Dedifferentiated amniotic fluid mesenchymal stem cell (primary cell): ENCODE results near the gene KCNK13.
"Not testable (repeated sequence)": the region's sequence is repeated elsewhere in the genome, so short reads cannot be mapped to it uniquely, and the experiment has no call there.

ENCODE experiments used
- DNase-seq: peaks from one replicate; pipeline ENCODE4 v3.0.0-alpha.2; 2016; ENCODE audit errors: extremely low spot score

The KCNK13 gene

DNA sequence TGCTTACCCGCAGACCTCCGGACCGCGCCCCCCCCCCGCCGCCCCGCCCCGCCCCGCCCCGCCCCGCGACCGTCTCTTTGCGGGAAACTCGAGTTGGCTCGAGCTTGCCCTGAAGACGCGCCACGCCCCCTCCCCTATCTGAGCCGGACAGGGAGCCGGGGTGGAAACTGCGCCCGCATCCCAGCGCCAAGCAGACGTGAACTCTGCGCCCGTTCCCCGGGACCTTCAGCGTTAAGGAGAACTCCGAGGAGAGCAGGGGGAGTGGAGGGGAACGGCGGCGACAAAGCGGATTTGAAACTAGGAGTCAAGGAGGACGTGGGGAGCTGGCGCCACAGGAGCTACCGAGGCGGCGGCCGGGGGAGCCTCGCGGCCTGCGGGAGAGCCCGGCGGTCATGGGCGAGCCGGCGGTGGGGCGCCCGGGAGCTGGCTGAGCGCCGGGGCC, at the start of gene KCNK13:
KCNK13 (plus strand) TSS at position 310 of the 442 bp plus-strand sequence. CDS start 212 bp downstream, outside the sequence.
- no peak for DNase-seq

GRCh38 chr14:90017371-90017770, 44.4 kb upstream of the KCNK13 start:
- DNase-seq: no peak

GRCh38 chr14:90019824-90020523, 41.8 kb upstream of the KCNK13 start:
- no peak for DNase-seq

DNA sequence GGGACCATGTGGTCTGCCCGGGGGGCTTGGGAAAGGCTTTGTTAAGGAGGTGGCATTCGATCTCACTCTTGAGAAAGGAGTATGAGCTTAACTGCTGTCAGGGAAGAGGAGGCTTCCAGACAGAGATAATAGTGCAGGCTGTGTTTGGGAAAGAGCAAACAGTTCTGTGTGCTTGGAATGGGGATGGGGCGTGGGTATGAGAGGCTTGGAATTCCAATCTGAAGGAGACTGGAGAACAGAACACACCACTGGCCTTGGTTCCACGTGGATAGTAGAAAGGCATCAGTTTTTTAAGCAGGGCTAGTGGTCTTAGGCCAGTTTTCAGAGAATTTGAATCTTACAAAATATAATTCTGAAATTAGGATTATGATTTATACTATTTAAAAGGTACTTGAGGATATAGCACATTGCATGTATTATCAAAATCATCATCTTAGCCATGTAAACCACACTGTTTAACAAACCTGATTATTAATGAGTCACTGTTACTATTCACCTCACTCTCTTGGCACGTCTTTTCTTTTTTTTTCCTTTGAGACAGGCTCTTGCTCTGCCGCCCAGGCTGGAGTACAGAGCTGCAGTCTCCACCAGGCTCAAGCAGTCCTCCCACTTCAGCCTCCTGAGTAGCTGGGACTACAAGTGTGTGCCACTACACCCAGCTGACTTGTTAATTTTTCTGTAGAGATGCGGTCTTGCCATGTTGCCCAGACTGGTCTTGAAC, 38.5 kb upstream of the KCNK13 start:
- no peak for DNase-seq

GRCh38 chr14:90024910-90025309, 36.9 kb upstream of the KCNK13 start:
- no peak for DNase-seq

- DNase-seq: not testable (repeated sequence)
Measured at GRCh38 chr14:90026608-90027007, 35.2 kb upstream of the KCNK13 start.

GRCh38 chr14:90027842-90028241, 34.0 kb upstream of the KCNK13 start:
- no peak for DNase-seq

GRCh38 chr14:90034156-90034555, 27.6 kb upstream of the KCNK13 start:
- no peak for DNase-seq

DNA sequence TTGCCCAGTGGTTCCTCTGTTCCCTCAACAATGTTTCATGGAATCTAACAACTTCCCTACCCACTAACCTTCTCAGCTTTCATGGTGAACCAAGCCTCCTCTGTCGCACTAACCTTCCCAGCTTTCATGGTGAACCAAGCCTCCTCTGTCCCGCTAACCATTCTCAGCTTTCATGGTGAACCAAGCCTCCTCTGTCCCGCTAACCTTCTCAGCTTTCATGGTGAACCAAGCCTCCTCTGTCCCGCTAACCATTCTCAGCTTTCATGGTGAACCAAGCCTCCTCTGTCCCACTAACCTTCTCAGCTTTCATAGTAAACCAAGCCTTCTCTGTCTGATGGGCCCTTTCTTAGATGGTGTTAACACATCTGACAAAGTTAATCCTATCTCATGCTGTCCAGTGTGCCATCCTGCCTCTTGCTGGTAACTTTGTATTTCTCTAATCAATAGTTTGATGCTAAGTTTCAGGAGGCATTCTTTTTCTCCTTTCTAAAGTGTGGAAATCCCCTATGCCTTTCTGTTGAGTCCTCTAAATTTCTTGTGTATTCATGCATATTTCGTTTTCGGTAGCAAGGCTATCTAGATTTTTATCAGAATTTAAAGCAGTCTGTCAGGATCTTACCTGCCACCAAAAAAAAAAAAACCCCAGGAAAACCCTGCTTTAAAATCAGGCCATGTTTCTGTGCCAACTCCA, 26.8 kb upstream of the KCNK13 start:
- no peak for DNase-seq

DNA sequence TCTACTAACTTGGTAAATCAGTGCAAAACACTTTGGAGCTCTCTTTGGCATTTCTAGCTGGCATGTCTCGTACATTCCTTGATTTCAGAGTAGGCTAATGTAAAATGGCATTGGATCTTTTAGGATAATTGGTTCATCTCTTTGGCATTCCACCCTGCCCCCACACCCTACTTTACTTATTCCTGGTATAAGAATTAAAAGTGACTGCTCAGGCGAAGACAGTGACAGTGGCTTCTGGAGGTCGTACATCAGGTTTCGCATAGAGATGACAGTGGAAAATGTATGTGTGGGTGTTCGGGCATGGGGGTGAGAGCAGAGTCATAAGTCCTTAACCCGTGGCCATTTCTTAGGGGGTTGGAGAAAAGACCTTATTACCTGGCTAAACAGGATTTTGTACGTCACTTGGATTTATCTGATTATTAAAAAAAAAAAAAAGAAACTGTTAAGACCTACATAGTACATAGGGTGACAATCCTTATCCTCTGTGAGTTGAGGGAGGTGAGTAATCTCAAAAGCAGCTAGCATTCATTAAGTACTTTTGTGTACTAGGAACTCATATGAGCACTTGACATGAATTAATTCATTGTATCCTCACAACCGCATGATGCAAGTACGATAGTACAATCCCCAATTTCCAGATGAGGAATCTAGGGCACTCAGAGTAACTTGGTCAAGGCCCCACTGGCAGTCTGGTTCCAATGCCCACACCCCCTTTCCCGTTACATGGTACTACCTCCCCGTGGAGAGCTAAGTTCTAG, 22.4 kb upstream of the KCNK13 start:
- no peak for DNase-seq

DNA sequence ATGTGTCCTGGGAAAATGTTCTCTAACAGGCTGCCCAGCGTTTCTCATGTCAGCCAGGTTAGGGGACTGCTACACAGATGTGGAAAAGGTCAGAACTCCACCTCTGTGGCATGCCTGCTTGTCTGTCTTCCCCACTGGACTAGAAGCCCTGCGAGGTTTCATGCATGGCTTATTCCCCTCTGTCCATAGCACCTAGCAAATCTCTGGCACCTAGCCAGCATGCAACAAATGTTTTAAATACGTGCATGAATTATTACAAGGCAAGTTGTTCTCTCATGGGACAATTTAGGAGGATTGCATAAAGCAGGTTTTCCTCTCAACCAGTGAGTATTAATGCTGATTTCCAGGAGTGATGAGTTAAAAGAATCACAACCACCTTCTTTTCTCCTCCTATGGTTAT, 21.4 kb upstream of the KCNK13 start:
- DNase-seq: no peak

GRCh38 chr14:90042496-90043252, 19.1 kb upstream of the KCNK13 start:
- no peak for DNase-seq

DNA sequence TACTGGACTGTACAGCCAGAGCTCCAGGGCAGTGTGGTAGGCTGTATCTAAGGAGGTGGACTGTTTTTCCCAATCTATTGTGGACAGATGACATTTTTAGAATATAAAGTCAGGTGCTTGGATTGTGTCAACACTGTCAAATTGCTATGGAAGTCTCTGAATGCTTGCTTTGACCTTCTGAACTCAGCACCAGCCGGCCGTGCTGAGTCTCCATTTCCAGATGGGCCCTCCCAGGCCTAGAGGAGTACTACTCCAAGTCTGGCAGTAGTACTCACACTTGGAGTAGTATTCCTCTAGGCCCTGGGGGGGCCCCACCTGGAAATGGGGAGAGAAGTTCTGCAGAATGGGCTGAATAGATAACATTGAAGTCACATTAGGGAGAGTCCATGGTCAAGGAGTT, 16.2 kb upstream of the KCNK13 start:
- no peak for DNase-seq

- no peak for DNase-seq
Measured at GRCh38 chr14:90049390-90049789, 12.4 kb upstream of the KCNK13 start.

DNA sequence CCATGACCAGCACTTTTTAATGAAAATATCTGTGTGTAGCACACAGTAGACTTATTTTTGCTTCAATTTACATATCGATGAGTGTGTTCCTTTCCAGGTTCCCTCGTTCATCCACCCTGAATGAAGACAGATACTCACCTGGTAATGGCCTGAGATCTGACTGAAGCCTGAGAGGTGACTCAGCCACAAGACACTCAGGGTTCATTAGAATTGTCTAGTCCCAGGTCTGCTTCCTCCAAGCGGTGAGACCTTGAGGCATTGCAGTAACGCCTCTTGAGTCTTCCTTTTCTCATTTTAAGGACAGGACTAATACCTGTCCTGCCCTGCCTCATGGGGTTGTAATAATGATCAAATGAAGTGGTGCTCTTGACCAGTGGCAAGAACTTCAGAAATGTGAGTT, 11.5 kb upstream of the KCNK13 start:
- no peak for DNase-seq

GRCh38 chr14:90053044-90053443, 8.8 kb upstream of the KCNK13 start:
- no peak for DNase-seq

DNA sequence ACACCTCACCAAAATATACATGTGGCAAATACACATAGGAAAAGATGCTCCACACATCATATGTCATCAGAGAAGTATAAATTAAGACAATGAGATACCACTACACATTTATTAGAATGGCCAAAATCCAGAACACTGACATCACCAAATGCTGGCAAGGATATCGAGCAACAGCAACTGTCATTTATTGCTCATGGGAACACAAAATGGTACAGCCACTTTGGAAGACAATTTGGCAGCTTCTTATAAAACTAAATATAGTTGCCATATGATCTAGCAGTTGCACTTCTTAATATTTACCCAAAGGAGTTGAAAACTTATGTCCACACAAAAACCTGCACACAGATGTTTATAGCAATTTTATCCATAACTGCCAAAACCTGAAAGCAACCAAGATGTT, 7.0 kb upstream of the KCNK13 start:
- no peak for DNase-seq

GRCh38 chr14:90056826-90057225, 5.0 kb upstream of the KCNK13 start:
- DNase-seq: no peak

GRCh38 chr14:90058876-90059458, 2.8 kb upstream of the KCNK13 start:
- DNase-seq: no peak

DNA sequence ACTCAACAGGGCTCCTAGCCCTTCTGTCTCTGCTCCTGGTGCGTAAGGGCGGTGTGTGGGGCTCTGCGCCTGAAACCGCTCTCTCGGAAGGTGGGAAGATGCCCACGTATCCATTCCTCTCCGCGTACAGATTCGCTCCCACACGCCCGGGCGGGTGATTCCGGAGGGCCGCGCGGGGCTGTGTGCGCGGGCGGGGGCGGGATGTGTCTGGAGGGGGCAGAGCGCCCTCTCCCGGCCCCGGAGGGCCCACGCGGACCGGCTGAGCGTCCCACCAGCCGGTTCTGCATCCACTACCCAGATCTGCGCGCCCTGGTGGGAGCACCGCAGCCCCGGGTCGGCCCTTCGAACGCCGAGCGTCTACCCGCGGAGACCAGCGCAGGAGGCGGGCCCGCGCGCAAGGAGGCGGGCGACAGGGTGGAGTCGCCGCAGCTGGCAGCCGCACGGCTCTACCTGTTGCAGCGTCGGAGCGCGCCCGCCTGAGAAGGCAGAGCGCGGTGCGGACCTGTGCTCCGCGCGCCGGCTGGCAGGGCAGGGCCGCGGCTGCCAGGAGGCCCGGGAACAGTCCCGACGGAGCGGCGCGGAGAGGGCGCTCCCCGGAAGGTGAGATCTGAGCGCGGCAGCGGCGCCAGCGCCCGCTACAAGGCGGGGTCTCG, 1.4 kb upstream of the KCNK13 start:
- DNase-seq: no peak
